H1 (cell line): ENCODE data around the gene PTPN21.

ENCODE experiments used
- EZH2 ChIP-seq: fragments of 200-600 bp; sonication (generic); IDR thresholded peaks from 2 replicates; pipeline ENCODE4 v1.7.1; 2012; ENCODE audit warnings: low read depth, mild to moderate bottlenecking, moderate library complexity, low read length, inconsistent platforms; ENCODE audit not compliant: severe bottlenecking
- MAFK ChIP-seq: IDR thresholded peaks from 2 replicates; pipeline ENCODE4 v1.6.1; 2012; ENCODE audit warnings: low read depth, mild to moderate bottlenecking, improper control_type of control experiment, low read length
- POLR2A ChIP-seq, 2 experiments: IDR thresholded peaks; 1 replicate in 1 of 2; 2 replicates in 1 of 2; pipeline ENCODE4 v1.6.1; 2011; ENCODE audit warnings: low read depth in 2 of 2, low read length in 2 of 2, mild to moderate bottlenecking in 2 of 2; ENCODE audit errors: control extremely low read depth in 1 of 2
- POU5F1 ChIP-seq: IDR thresholded peaks from 2 replicates; pipeline ENCODE4 v1.6.1; 2011; ENCODE audit warnings: low read depth, mild to moderate bottlenecking, low read length, moderate library complexity
- SIN3A ChIP-seq, 2 experiments: IDR thresholded peaks in 1 of 2; conservative IDR thresholded peaks in 1 of 2; 2 replicates each; pipeline ENCODE4 v1.6.1; 2011 to 2012; ENCODE audit warnings: low read length in 2 of 2, improper control_type of control experiment in 1 of 2, low read depth in 1 of 2, mild to moderate bottlenecking in 1 of 2
- TF ChIP-seq, protein P1 (sequence below), 3 experiments: IDR thresholded peaks; 1 replicate in 2 of 3; 2 replicates in 1 of 3; pipeline versions ENCODE4 v1.5.1 to v1.6.1; 2011; ENCODE audit warnings: low read length in 3 of 3, mild to moderate bottlenecking in 3 of 3, inconsistent platforms in 2 of 3, low read depth in 1 of 3, moderate library complexity in 1 of 3; ENCODE audit not compliant: insufficient read depth in 1 of 3; ENCODE audit errors: control extremely low read depth in 1 of 3

DNA sequence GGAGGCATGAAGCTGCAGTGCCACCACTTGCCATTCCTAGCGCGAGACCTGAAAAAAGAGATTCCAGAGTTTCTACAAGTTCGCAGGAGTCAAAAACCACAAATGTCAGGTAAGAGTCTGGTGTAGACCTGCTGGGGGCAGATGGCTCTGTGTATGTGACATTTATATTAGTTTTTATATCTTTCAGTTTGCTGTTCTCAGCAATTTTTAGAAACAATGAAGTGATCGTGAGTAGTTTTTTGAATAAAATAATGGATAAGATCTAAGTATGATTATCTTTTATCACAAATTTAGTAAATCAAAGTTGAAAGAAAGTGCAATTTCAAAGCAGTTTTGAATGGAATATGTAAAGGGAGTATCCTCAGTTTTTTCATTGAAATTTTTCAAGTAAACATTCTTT is 17.3 kb upstream of the PTPN21 start:
- no peak for TF ChIP-seq POU5F1
- no peak for TF ChIP-seq POLR2A (IDR thresholded peaks at IDR 0.05; ENCODE audit: control extremely low read depth in 1 of 2, low read depth in 2 of 2, low read length in 2 of 2)
- TF ChIP-seq SIN3A (conservative IDR thresholded peaks at IDR 0.05 in 1 of 2, IDR thresholded peaks at IDR 0.05 in 1 of 2; ENCODE audit: low read depth in 1 of 2, low read length in 2 of 2), result no peak
- TF ChIP-seq, protein P1, sequence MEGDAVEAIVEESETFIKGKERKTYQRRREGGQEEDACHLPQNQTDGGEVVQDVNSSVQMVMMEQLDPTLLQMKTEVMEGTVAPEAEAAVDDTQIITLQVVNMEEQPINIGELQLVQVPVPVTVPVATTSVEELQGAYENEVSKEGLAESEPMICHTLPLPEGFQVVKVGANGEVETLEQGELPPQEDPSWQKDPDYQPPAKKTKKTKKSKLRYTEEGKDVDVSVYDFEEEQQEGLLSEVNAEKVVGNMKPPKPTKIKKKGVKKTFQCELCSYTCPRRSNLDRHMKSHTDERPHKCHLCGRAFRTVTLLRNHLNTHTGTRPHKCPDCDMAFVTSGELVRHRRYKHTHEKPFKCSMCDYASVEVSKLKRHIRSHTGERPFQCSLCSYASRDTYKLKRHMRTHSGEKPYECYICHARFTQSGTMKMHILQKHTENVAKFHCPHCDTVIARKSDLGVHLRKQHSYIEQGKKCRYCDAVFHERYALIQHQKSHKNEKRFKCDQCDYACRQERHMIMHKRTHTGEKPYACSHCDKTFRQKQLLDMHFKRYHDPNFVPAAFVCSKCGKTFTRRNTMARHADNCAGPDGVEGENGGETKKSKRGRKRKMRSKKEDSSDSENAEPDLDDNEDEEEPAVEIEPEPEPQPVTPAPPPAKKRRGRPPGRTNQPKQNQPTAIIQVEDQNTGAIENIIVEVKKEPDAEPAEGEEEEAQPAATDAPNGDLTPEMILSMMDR (IDR thresholded peaks at IDR 0.05; ENCODE audit: control extremely low read depth in 1 of 3, insufficient read depth in 1 of 3, low read depth in 1 of 3, low read length in 3 of 3), result no peak
- TF ChIP-seq MAFK, result no peak
- TF ChIP-seq EZH2, result no peak
